Hepatocyte (in vitro differentiated cells): Measurements from ENCODE around the gene NHEJ1.

Experiments
- EZH2 ChIP-seq: fragments of 200-600 bp; sonication (generic); IDR thresholded peaks from 2 replicates; pipeline ENCODE4 v1.6.1; 2016; ENCODE audit warnings: antibody characterized with exemption, mild to moderate bottlenecking, borderline replicate concordance
- EZH2phosphoT487 ChIP-seq: fragments of 200-600 bp; sonication (generic); IDR thresholded peaks from one replicate; pipeline ENCODE4 v1.6.1; 2018; ENCODE audit warnings: antibody characterized with exemption, mild to moderate bottlenecking, low read depth, moderate library complexity; ENCODE audit not compliant: unreplicated experiment, severe bottlenecking
- TF ChIP-seq, protein P1 (sequence below): fragments of 200-600 bp; sonication (generic); IDR thresholded peaks from 2 replicates; pipeline ENCODE4 v1.5.1; 2016; ENCODE audit warnings: antibody characterized with exemption, mild to moderate bottlenecking; ENCODE audit not compliant: poor library complexity

- TF ChIP-seq EZH2 = no peak
- TF ChIP-seq, protein P1, sequence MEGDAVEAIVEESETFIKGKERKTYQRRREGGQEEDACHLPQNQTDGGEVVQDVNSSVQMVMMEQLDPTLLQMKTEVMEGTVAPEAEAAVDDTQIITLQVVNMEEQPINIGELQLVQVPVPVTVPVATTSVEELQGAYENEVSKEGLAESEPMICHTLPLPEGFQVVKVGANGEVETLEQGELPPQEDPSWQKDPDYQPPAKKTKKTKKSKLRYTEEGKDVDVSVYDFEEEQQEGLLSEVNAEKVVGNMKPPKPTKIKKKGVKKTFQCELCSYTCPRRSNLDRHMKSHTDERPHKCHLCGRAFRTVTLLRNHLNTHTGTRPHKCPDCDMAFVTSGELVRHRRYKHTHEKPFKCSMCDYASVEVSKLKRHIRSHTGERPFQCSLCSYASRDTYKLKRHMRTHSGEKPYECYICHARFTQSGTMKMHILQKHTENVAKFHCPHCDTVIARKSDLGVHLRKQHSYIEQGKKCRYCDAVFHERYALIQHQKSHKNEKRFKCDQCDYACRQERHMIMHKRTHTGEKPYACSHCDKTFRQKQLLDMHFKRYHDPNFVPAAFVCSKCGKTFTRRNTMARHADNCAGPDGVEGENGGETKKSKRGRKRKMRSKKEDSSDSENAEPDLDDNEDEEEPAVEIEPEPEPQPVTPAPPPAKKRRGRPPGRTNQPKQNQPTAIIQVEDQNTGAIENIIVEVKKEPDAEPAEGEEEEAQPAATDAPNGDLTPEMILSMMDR = no peak
- no peak for TF ChIP-seq EZH2phosphoT487
Measured at GRCh38 chr2:219032051-219032745, 128.4 kb downstream of the NHEJ1 start.
